ENCODE measurements around the gene TTLL1.

TTLL1 gene

GRCh38 chr22:43047605-43048004 is 41.6 kb downstream of the TTLL1 start:
- DNase-seq (ENCODE audit: low read depth): no peak
- TF ChIP-seq CTCF (IDR thresholded peaks at IDR 0.05; ENCODE audit: low read length, missing control alignments): no peak
- no peak overlapping the region for H3K4me3 ChIP-seq (replicated peaks; ENCODE audit: low read depth, low read length)

DNA sequence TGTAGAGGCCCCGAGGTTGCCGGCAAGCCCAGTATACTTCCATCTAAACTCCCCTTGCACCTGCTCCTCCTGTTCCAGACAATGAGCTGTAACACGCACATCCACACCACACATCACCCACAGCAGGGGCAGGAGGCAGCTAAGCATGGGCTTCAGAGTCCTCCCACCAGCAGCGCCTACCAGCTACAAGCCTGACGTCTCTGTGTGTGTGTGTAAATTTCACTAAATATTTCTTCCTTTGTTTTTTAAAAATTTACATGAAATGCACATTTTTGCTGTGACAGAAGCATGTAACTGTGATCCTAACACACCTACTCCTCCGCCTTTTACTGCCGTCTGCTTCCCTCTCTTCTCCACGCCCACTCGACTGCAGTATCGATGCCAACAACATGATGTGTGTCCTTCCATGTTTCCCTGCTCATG is 44.9 kb downstream of the TTLL1 start:
- no peak for DNase-seq (ENCODE audit: low read depth)
- H3K4me3 ChIP-seq (replicated peaks; ENCODE audit: low read depth, low read length): no peak overlapping the region
- TF ChIP-seq CTCF (IDR thresholded peaks at IDR 0.05; ENCODE audit: low read length, missing control alignments): no peak

DNA sequence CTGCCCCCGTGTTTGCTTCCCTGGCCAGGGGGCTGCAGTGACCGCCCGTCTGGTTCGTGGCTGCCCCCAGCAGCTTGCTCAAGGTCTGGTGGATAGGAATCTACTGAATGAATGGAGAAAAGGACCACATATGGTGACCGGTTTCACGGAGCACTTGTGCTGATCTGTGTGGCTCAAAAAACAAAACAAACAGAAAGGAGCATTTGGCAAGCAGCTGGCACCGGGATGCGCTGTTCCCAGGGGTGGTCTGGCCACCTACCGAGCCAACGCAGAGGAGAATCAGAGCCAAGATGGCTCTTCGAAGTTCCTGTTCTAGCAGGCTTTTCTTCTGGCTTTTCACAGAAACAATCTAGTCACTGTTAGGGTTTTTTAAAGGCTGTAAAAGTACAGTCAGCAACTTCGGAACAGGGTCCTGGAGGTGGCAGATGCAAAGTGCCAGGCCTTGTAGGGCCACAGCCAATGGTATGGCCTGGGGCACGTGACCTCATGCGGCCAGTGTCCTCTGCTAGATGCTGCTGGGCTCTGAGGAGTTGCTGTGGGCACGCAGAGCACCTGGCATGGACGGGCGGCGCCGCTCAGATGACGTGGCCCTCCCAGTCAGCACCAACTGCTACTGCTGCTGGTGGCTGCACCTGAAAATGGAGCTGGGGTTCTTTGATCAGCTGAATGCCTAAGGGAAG is 47.0 kb downstream of the TTLL1 start:
- no peak for TF ChIP-seq CTCF (IDR thresholded peaks at IDR 0.05; ENCODE audit: low read length, missing control alignments)
- DNase-seq (ENCODE audit: low read depth): no peak

GRCh38 chr22:43039800-43040199 is 49.4 kb downstream of the TTLL1 start:
- H3K4me3 ChIP-seq (replicated peaks; ENCODE audit: low read depth, low read length): no peak overlapping the region
- TF ChIP-seq CTCF (IDR thresholded peaks at IDR 0.05; ENCODE audit: low read length, missing control alignments): no peak
- no peak for DNase-seq (ENCODE audit: low read depth)

More for the DNA sequence above, 47.0 kb downstream of the TTLL1 start:
- no peak overlapping the region for H3K4me3 ChIP-seq (replicated peaks; ENCODE audit: low read depth, low read length)

- H3K4me3 ChIP-seq (replicated peaks; ENCODE audit: low read depth, low read length): no peak overlapping the region
- no peak for DNase-seq (ENCODE audit: low read depth)
- no peak for TF ChIP-seq CTCF (IDR thresholded peaks at IDR 0.05; ENCODE audit: low read length, missing control alignments)
These were observed 50.9 kb downstream of the TTLL1 start for GRCh38 chr22:43038325-43038724.

GRCh38 chr22:43036282-43036829 is 52.8 kb downstream of the TTLL1 start:
- no peak overlapping the region for H3K4me3 ChIP-seq (replicated peaks; ENCODE audit: low read depth, low read length)
- no peak for TF ChIP-seq CTCF (IDR thresholded peaks at IDR 0.05; ENCODE audit: low read length, missing control alignments)
- DNase-seq (ENCODE audit: low read depth): peak; percentile 80

GRCh38 chr22:43035250-43035649 is 53.9 kb downstream of the TTLL1 start:
- no peak for DNase-seq (ENCODE audit: low read depth)
- no peak overlapping the region for H3K4me3 ChIP-seq (replicated peaks; ENCODE audit: low read depth, low read length)
- no peak for TF ChIP-seq CTCF (IDR thresholded peaks at IDR 0.05; ENCODE audit: low read length, missing control alignments)
